ENCODE data around the gene COMMD7. TPM values are rescaled to one million over a fixed set of nuclear protein-coding genes. Genes with fewer than 3 reads are reported as not detected.

COMMD7 gene
- total and polyA plus RNA-seq, 2 donors = 25.8 to 57.6 TPM

DNA sequence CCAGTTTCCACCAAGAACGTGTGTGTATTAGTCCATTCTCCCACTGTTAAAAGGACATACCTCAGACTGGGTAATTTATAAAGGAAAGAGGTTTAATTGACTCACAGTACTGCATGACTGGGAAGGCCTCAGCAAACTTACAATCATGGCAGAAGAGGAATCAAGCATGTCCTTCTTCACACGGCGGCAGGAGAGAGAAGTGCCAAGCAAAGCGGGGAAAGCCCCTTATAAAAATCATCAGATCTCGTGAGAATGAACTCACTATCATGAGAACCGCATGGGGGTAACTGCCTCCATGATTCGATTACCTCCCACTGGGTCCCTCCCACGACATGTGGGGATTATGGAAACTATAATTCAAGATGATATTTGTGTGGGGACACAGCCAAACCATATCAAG is 82.6 kb downstream of the COMMD7 start:
- Histone ChIP-seq H3K27ac (ENCODE audit: low read depth in 1 of 2, low read length in 1 of 2) (no peak overlapping the region), H3K36me3 (ENCODE audit: control insufficient read depth in 2 of 2, insufficient read depth in 2 of 2, low read length in 1 of 2) (no peaks in the 10 kb centered on the region), H3K9me3 (ENCODE audit: control insufficient read depth in 2 of 2, insufficient read depth in 1 of 2, low read length in 1 of 2) (peaks cover 1 to 11% of the 10 kb centered on the region in 2 donors), H3K4me1 (ENCODE audit: control insufficient read depth in 2 of 2, insufficient read depth in 2 of 2, low read length in 2 of 2) (peaks cover 2 to 15% of the 10 kb centered on the region in 2 donors), H3K27me3 (ENCODE audit: control insufficient read depth in 2 of 2, insufficient read depth in 1 of 2, low read length in 1 of 2) (no peaks in the 10 kb centered on the region), H3K4me3 (ENCODE audit: low read length in 2 of 2) (no peak overlapping the region)
- 95% methylated on average over 8 of the region's 8 CpGs for WGBS
- no peak for DNase-seq (ENCODE audit: low read depth in 6 of 9, low spot score in 9 of 9)

DNA sequence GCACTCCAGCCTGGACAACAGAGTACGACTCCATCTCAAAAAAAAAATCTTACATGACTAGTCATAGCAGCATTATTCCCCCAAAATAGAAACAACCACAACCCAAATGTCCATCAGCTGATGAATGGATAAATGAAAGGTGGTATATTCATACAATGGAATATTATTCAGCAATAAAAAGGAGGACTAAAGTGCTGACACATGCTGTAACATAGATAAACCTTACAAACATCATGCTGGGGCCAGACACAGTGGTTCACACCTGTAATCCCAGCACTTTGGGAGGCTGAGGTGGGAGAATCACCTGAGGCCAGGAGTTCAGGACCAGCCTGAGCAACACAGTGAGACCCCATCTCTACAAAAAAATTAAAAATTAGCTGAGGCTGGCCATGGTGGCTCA is 86.4 kb downstream of the COMMD7 start:
- Histone ChIP-seq H3K4me1 (ENCODE audit: control insufficient read depth in 2 of 2, insufficient read depth in 2 of 2, low read length in 2 of 2) (peaks cover 2 to 13% of the 10 kb centered on the region in 2 donors), H3K9me3 (ENCODE audit: control insufficient read depth in 2 of 2, insufficient read depth in 1 of 2, low read length in 1 of 2) (peaks cover 1 to 14% of the 10 kb centered on the region in 2 donors), H3K27me3 (ENCODE audit: control insufficient read depth in 2 of 2, insufficient read depth in 1 of 2, low read length in 1 of 2) (no peaks in the 10 kb centered on the region), H3K27ac (ENCODE audit: low read depth in 1 of 2, low read length in 1 of 2) (no peak overlapping the region), H3K4me3 (ENCODE audit: low read length in 2 of 2) (no peak overlapping the region), H3K36me3 (ENCODE audit: control insufficient read depth in 2 of 2, insufficient read depth in 2 of 2, low read length in 1 of 2) (no peaks in the 10 kb centered on the region)
- WGBS = 100% methylated on average over 1 of the region's 1 CpG
- DNase-seq (ENCODE audit: low read depth in 6 of 9, low spot score in 9 of 9) = no peak

DNA sequence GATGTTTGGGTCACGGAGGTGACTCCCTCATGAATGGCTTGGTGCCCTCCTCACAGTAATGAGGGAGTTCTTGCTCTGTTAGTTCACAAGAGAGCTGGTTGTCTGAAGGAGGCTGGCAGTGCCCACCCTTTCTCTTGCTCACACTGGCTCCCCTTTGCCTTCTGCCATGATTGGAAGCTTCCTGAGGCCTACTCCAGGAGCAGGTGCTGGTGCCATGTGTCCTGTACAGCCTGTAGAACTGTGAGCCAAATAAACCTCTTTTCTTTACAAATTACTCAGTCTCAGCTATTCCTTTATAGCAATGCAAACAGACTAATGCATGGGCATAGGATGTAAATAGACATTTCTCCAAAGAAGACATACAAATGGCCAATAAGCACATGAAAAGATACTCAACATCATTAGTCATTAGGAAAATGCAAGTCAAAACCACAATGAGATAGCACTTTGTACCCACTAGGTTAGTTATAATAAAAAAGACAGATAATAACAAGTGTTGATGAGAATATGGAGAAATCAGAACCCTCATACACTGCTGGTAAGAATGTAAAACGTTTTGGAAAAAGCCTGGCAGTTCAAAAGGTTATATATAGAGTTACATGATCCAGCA is 87.3 kb downstream of the COMMD7 start:
- DNase-seq (ENCODE audit: low read depth in 6 of 9, low spot score in 9 of 9) = no peak
- Histone ChIP-seq H3K36me3 (ENCODE audit: control insufficient read depth in 2 of 2, insufficient read depth in 2 of 2, low read length in 1 of 2) (no peaks in the 10 kb centered on the region), H3K27me3 (ENCODE audit: control insufficient read depth in 2 of 2, insufficient read depth in 1 of 2, low read length in 1 of 2) (no peaks in the 10 kb centered on the region), H3K9me3 (ENCODE audit: control insufficient read depth in 2 of 2, insufficient read depth in 1 of 2, low read length in 1 of 2) (peaks cover 1 to 14% of the 10 kb centered on the region in 2 donors), H3K27ac (ENCODE audit: low read depth in 1 of 2, low read length in 1 of 2) (no peak overlapping the region), H3K4me1 (ENCODE audit: control insufficient read depth in 2 of 2, insufficient read depth in 2 of 2, low read length in 2 of 2) (peaks cover 2 to 21% of the 10 kb centered on the region in 2 donors), H3K4me3 (ENCODE audit: low read length in 2 of 2) (no peak overlapping the region)
- 84% methylated on average over 2 of the region's 2 CpGs for WGBS

DNA sequence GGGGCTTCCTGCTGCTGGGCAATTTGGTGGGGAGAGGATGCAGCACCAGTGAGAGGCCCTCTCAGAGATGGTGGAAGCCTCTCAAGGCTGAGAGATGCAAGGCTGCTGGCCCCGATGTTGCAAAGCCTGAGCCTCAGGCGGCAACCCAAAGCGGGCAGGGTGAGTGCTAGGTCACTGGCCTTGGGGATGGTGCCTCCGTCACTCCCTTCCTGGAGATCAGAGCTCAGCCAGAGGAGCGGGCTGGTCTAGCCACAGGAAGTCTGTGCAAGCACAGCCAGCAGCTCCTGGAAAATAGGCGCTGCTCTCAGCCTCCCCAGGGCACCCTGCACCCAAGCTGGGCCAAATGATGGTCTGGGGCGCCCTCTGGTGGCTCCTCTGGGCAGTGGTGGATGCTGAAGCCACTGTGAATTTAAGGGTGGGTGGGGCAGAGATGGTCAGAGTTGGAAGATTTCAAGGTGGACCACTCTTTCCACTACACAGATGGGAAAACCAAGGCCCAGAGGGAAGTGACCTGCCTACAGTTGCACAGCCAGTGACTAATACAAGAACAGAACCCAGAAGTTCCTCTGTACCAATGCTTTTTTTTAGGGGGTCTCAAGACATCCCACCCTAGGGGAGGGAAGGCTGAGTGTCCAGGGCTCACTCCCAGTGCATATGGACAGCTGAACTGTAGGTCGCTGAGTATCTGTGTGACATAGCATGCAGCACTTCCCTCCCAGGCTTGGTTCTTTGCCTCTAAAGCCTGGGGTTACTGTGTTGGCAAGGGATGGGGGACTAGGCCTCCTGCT is 90.3 kb downstream of the COMMD7 start:
- Histone ChIP-seq H3K4me1 (ENCODE audit: control insufficient read depth in 2 of 2, insufficient read depth in 2 of 2, low read length in 2 of 2) (peaks cover 2 to 32% of the 10 kb centered on the region in 2 donors), H3K27me3 (ENCODE audit: control insufficient read depth in 2 of 2, insufficient read depth in 1 of 2, low read length in 1 of 2) (no peaks in the 10 kb centered on the region), H3K9me3 (ENCODE audit: control insufficient read depth in 2 of 2, insufficient read depth in 1 of 2, low read length in 1 of 2) (peaks cover 0 to 7% of the 10 kb centered on the region in 2 donors), H3K27ac (ENCODE audit: low read depth in 1 of 2, low read length in 1 of 2) (no peak overlapping the region), H3K36me3 (ENCODE audit: control insufficient read depth in 2 of 2, insufficient read depth in 2 of 2, low read length in 1 of 2) (no peaks in the 10 kb centered on the region), H3K4me3 (ENCODE audit: low read length in 2 of 2) (no peak overlapping the region)
- peak; percentile 71 to 92 (median 80) for DNase-seq (ENCODE audit: low read depth in 6 of 9, low spot score in 9 of 9)
- 6% methylated on average over 8 of the region's 8 CpGs for WGBS

Other genes with a start within 250 kb of the COMMD7 start
- gene NOL4L, start 158.1 kb downstream of the COMMD7 start, total RNA-seq = 12.4 TPM
- 14.1 TPM for gene NOL4L, start 158.1 kb downstream of the COMMD7 start, polyA plus RNA-seq
- 0.05 TPM for gene C20orf203, start 69.5 kb downstream of the COMMD7 start, total RNA-seq
- 0.23 TPM for gene C20orf203, start 69.5 kb downstream of the COMMD7 start, polyA plus RNA-seq
- gene DNMT3B, start 18.9 kb upstream of the COMMD7 start, total RNA-seq = 2.7 TPM
- gene DNMT3B, start 18.9 kb upstream of the COMMD7 start, polyA plus RNA-seq = 1.3 TPM
- 94.9 TPM for gene MAPRE1, start 76.5 kb upstream of the COMMD7 start, total RNA-seq
- 55.6 TPM for gene MAPRE1, start 76.5 kb upstream of the COMMD7 start, polyA plus RNA-seq
- 0.33 TPM for gene EFCAB8, start 115.5 kb upstream of the COMMD7 start, total RNA-seq
- 0.46 TPM for gene EFCAB8, start 115.5 kb upstream of the COMMD7 start, polyA plus RNA-seq

All from thymus (tissue), 11 donors.